Measurements from ENCODE around the gene IRAK2. TPM values are rescaled to one million over a fixed set of nuclear protein-coding genes. Genes with fewer than 3 reads are reported as not detected.

Gene IRAK2
- total RNA-seq, 1 experiment from 2014 or later, result 0.61 TPM

GRCh38 chr3:10169000-10169496 is 4.3 kb downstream of the IRAK2 start:
- no peak overlapping the region for H4K8ac ChIP-seq (replicated peaks; ENCODE audit: insufficient read length, low read depth, low read length)
- H2BK120ac ChIP-seq (ENCODE audit: low read depth, low read length, poor library complexity, severe bottlenecking), result no peak overlapping the region
- no peak overlapping the region for H3K4me2 ChIP-seq (ENCODE audit: insufficient read depth, insufficient read length, low read length)
- H3K9me3 ChIP-seq (ENCODE audit: control insufficient read depth, low read depth, low read length), result no peaks in the 10 kb centered on the region
- DNase-seq, result no peak
- H3K36me3 Mint-ChIP-seq (ENCODE audit: insufficient read depth in 1 of 3, low read depth in 3 of 3), result peaks cover 7 to 18% (median 15%) of the 10 kb centered on the region in 3 experiments
- no peaks in the 10 kb centered on the region for H3K79me2 ChIP-seq (ENCODE audit: insufficient read depth, low read length)
- no peak overlapping the region for H3T11ph ChIP-seq (ENCODE audit: low read length)
- H3K14ac ChIP-seq (ENCODE audit: insufficient read depth, low read length), result no peak overlapping the region
- no peak overlapping the region for H3K9ac ChIP-seq (ENCODE audit: extremely low read depth, insufficient read length, low read length)
- WGBS (ENCODE audit: extremely low coverage, insufficient read length, low lambda C conversion rate), result no CpG with 5 or more reads among the region's 8 CpGs
- H2AK5ac ChIP-seq (ENCODE audit: insufficient read length, low read length), result no peak overlapping the region
- no peak overlapping the region for H2BK12ac ChIP-seq (ENCODE audit: insufficient read length, low read depth, low read length)
- H3K4me3 Mint-ChIP-seq, result no peak overlapping the region
- no peak overlapping the region for H3K4ac ChIP-seq (ENCODE audit: low read depth, low read length)
- no peak overlapping the region for H2BK15ac ChIP-seq (ENCODE audit: low read depth, low read length)
- H2AFZ ChIP-seq (ENCODE audit: low read length), result no peak overlapping the region
- no peaks in the 10 kb centered on the region for H3K4me1 ChIP-seq (ENCODE audit: insufficient read depth, low read length)
- H3K79me1 ChIP-seq (ENCODE audit: insufficient read depth, low read depth, low read length, poor library complexity, severe bottlenecking), result no peaks in the 10 kb centered on the region
- no peak overlapping the region for H3K23ac ChIP-seq (ENCODE audit: insufficient read length, low read depth, low read length)
- peaks cover 5% of the 10 kb centered on the region for H3K23me2 ChIP-seq (ENCODE audit: insufficient read length, low read depth, low read length, poor library complexity, severe bottlenecking)
- TF ChIP-seq, protein P1, sequence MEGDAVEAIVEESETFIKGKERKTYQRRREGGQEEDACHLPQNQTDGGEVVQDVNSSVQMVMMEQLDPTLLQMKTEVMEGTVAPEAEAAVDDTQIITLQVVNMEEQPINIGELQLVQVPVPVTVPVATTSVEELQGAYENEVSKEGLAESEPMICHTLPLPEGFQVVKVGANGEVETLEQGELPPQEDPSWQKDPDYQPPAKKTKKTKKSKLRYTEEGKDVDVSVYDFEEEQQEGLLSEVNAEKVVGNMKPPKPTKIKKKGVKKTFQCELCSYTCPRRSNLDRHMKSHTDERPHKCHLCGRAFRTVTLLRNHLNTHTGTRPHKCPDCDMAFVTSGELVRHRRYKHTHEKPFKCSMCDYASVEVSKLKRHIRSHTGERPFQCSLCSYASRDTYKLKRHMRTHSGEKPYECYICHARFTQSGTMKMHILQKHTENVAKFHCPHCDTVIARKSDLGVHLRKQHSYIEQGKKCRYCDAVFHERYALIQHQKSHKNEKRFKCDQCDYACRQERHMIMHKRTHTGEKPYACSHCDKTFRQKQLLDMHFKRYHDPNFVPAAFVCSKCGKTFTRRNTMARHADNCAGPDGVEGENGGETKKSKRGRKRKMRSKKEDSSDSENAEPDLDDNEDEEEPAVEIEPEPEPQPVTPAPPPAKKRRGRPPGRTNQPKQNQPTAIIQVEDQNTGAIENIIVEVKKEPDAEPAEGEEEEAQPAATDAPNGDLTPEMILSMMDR (conservative IDR thresholded peaks at IDR 0.05), result peak; percentile 52; the same call in 2 of the 3 replicates
- H3K27me3 Mint-ChIP-seq (ENCODE audit: low read depth), result peaks cover 9% of the 10 kb centered on the region
- no peak overlapping the region for H3K27ac Mint-ChIP-seq
- H3K4me1 Mint-ChIP-seq, result peaks cover 6 to 10% of the 10 kb centered on the region in 2 experiments; a peak in 3 of 4 replicates
- H2BK5ac ChIP-seq (ENCODE audit: insufficient read length, low read length), result no peak overlapping the region
- H3K27ac ChIP-seq (ENCODE audit: insufficient read length, low read depth, low read length), result no peak overlapping the region
- no peak overlapping the region for H4K91ac ChIP-seq (ENCODE audit: insufficient read length, low read depth, low read length)
- H2BK20ac ChIP-seq (ENCODE audit: low read depth, low read length, poor library complexity, severe bottlenecking), result no peak overlapping the region
- peaks cover 14 to 21% of the 10 kb centered on the region in 2 experiments for H3K9me3 Mint-ChIP-seq
- no peak overlapping the region for H3K18ac ChIP-seq (ENCODE audit: insufficient read length, low read depth, low read length)
- H3K56ac ChIP-seq (ENCODE audit: insufficient read length, low read depth, low read length), result no peak overlapping the region
- H4K5ac ChIP-seq (ENCODE audit: insufficient read length, low read depth, low read length), result no peak overlapping the region
- H3K27me3 ChIP-seq (ENCODE audit: insufficient read depth, low read length), result no peaks in the 10 kb centered on the region
- no peaks in the 10 kb centered on the region for H4K20me1 ChIP-seq (ENCODE audit: control insufficient read depth, insufficient read depth, insufficient read length)

All from H9 (cell line).